ENCODE data around the gene RTN4IP1.

The RTN4IP1 gene

GRCh38 chr6:106622412-106622811 lies 6.9 kb downstream of the RTN4IP1 start:
- no peaks in the 10 kb centered on the region for H4K20me1 ChIP-seq
- no peak overlapping the region for H3K9ac ChIP-seq
- peaks cover 11 to 29% (median 17%) of the 10 kb centered on the region in 11 experiments for H3K36me3 ChIP-seq
- H3K4me3 ChIP-seq: no peak overlapping the region
- no peak overlapping the region for H3K27ac ChIP-seq
- peaks cover 0 to 11% (median 0%) of the 10 kb centered on the region in 10 experiments; a peak in 4 of 20 replicates for H3K4me1 ChIP-seq
- no peak for TF ChIP-seq Cebpa-rat (IDR thresholded peaks at IDR 0.05)
- no peak overlapping the region for H3K4me2 ChIP-seq
- peaks cover 10 to 19% (median 14%) of the 10 kb centered on the region in 11 experiments for H3K9me3 ChIP-seq (replicated peaks in 1 of 11)
- no peaks in the 10 kb centered on the region for H3K27me3 ChIP-seq

GRCh38 chr6:106620931-106621672 lies 8.2 kb downstream of the RTN4IP1 start:
- Histone ChIP-seq H3K9ac (no peak overlapping the region), H3K4me3 (no peak overlapping the region), H3K27ac (no peak overlapping the region), H3K36me3 (peaks cover 18 to 39% (median 26%) of the 10 kb centered on the region in 11 experiments), H4K20me1 (no peaks in the 10 kb centered on the region), H3K27me3 (no peaks in the 10 kb centered on the region), H3K4me1 (peaks cover 0 to 8% (median 0%) of the 10 kb centered on the region in 10 experiments; a peak in 3 of 20 replicates), H3K9me3 (replicated peaks in 1 of 11) (peaks cover 10 to 16% (median 14%) of the 10 kb centered on the region in 11 experiments), H3K4me2 (no peak overlapping the region)
- TF ChIP-seq Cebpa-rat (IDR thresholded peaks at IDR 0.05): no peak

- H3K9me3 ChIP-seq (replicated peaks in 1 of 11): peaks cover 10 to 16% (median 14%) of the 10 kb centered on the region in 11 experiments
- H3K27ac ChIP-seq: no peak overlapping the region
- H3K36me3 ChIP-seq: peaks cover 18 to 39% (median 29%) of the 10 kb centered on the region in 11 experiments
- H4K20me1 ChIP-seq: no peaks in the 10 kb centered on the region
- no peak for TF ChIP-seq Cebpa-rat (IDR thresholded peaks at IDR 0.05)
- no peak overlapping the region for H3K4me3 ChIP-seq
- no peak overlapping the region for H3K4me2 ChIP-seq
- H3K9ac ChIP-seq: no peak overlapping the region
- H3K4me1 ChIP-seq: peaks cover 0 to 9% (median 0%) of the 10 kb centered on the region in 10 experiments; a peak in 5 of 20 replicates
- H3K27me3 ChIP-seq: no peaks in the 10 kb centered on the region
Observed at GRCh38 chr6:106619223-106619622, 10.1 kb downstream of the RTN4IP1 start.

- no peaks in the 10 kb centered on the region for H3K27me3 ChIP-seq
- no peak overlapping the region for H3K27ac ChIP-seq
- H3K36me3 ChIP-seq: peaks cover 20 to 44% (median 32%) of the 10 kb centered on the region in 11 experiments
- H3K4me3 ChIP-seq: no peak overlapping the region
- peaks cover 10 to 14% (median 13%) of the 10 kb centered on the region in 11 experiments for H3K9me3 ChIP-seq (replicated peaks in 1 of 11)
- no peak overlapping the region for H3K9ac ChIP-seq
- TF ChIP-seq Cebpa-rat (IDR thresholded peaks at IDR 0.05): no peak
- H3K4me1 ChIP-seq: peaks cover 0 to 14% (median 0%) of the 10 kb centered on the region in 10 experiments; a peak in 5 of 20 replicates
- H4K20me1 ChIP-seq: no peaks in the 10 kb centered on the region
- H3K4me2 ChIP-seq: no peak overlapping the region
Observed at GRCh38 chr6:106618324-106618723, 11.0 kb downstream of the RTN4IP1 start.

- Histone ChIP-seq H4K20me1 (no peaks in the 10 kb centered on the region), H3K4me3 (no peak overlapping the region), H3K4me2 (0 out of 22 replicates have a peak overlapping the region, but pooled peaks of 1 of the 11 experiments have one; percentile 3), H3K27ac (no peak overlapping the region), H3K9ac (no peak overlapping the region), H3K36me3 (peaks cover 16 to 44% (median 30%) of the 10 kb centered on the region in 11 experiments), H3K27me3 (no peaks in the 10 kb centered on the region), H3K9me3 (replicated peaks in 1 of 11) (peaks cover 5 to 10% (median 8%) of the 10 kb centered on the region in 11 experiments), H3K4me1 (peaks cover 0 to 14% (median 0%) of the 10 kb centered on the region in 10 experiments; a peak in 5 of 20 replicates)
- no peak for TF ChIP-seq Cebpa-rat (IDR thresholded peaks at IDR 0.05)
Observed at GRCh38 chr6:106617857-106618256, 11.4 kb downstream of the RTN4IP1 start.

- no peak overlapping the region for H3K27ac ChIP-seq
- no peak overlapping the region for H3K9ac ChIP-seq
- H3K4me1 ChIP-seq: peaks cover 0 to 14% (median 0%) of the 10 kb centered on the region in 10 experiments; a peak in 5 of 20 replicates
- no peaks in the 10 kb centered on the region for H4K20me1 ChIP-seq
- TF ChIP-seq Cebpa-rat (IDR thresholded peaks at IDR 0.05): no peak
- H3K4me2 ChIP-seq: peak overlapping the region in 1 of 11 experiments; percentile 3; a peak in 1 of 22 replicates
- peaks cover 0 to 4% (median 3%) of the 10 kb centered on the region in 11 experiments; a peak in 19 of 22 replicates for H3K9me3 ChIP-seq (replicated peaks in 1 of 11)
- H3K36me3 ChIP-seq: peaks cover 11 to 42% (median 25%) of the 10 kb centered on the region in 11 experiments
- no peaks in the 10 kb centered on the region for H3K27me3 ChIP-seq
- no peak overlapping the region for H3K4me3 ChIP-seq
Observed at GRCh38 chr6:106617302-106617701, 12.0 kb downstream of the RTN4IP1 start.

GRCh38 chr6:106614592-106615257 lies 14.6 kb downstream of the RTN4IP1 start:
- Histone ChIP-seq H3K27ac (no peak overlapping the region), H3K4me1 (peaks cover 0 to 16% (median 1%) of the 10 kb centered on the region in 10 experiments; a peak in 7 of 20 replicates), H3K36me3 (peaks cover 10 to 39% (median 24%) of the 10 kb centered on the region in 11 experiments; a peak in 19 of 22 replicates), H3K27me3 (no peaks in the 10 kb centered on the region), H3K4me3 (no peak overlapping the region), H3K4me2 (peak overlapping the region in 2 of 11 experiments; percentile 24; a peak in 2 of 22 replicates), H3K9ac (no peak overlapping the region), H3K9me3 (replicated peaks in 1 of 11) (no peaks in the 10 kb centered on the region), H4K20me1 (no peaks in the 10 kb centered on the region)
- no peak for TF ChIP-seq Cebpa-rat (IDR thresholded peaks at IDR 0.05)

- Histone ChIP-seq H3K27me3 (no peaks in the 10 kb centered on the region), H3K4me2 (peak overlapping the region in 2 of 11 experiments; percentile 24; a peak in 2 of 22 replicates), H3K36me3 (peaks cover 10 to 37% (median 23%) of the 10 kb centered on the region in 11 experiments; a peak in 19 of 22 replicates), H3K4me3 (no peak overlapping the region), H3K9ac (no peak overlapping the region), H4K20me1 (no peaks in the 10 kb centered on the region), H3K27ac (no peak overlapping the region), H3K9me3 (replicated peaks in 1 of 11) (no peaks in the 10 kb centered on the region), H3K4me1 (peaks cover 0 to 22% (median 3%) of the 10 kb centered on the region in 10 experiments; a peak in 7 of 20 replicates)
- TF ChIP-seq Cebpa-rat (IDR thresholded peaks at IDR 0.05): no peak
Observed at GRCh38 chr6:106614166-106614565, 15.1 kb downstream of the RTN4IP1 start.

- no peak for TF ChIP-seq Cebpa-rat (IDR thresholded peaks at IDR 0.05)
- Histone ChIP-seq H3K9me3 (replicated peaks in 1 of 11) (no peaks in the 10 kb centered on the region), H3K9ac (no peak overlapping the region), H3K27ac (no peak overlapping the region), H3K4me1 (peaks cover 0 to 27% (median 3%) of the 10 kb centered on the region in 10 experiments; a peak in 7 of 20 replicates), H4K20me1 (no peaks in the 10 kb centered on the region), H3K27me3 (no peaks in the 10 kb centered on the region), H3K4me2 (peak overlapping the region in 1 of 11 experiments; percentile 24; a peak in 1 of 22 replicates), H3K36me3 (peaks cover 6 to 34% (median 17%) of the 10 kb centered on the region in 11 experiments; a peak in 17 of 22 replicates), H3K4me3 (no peak overlapping the region)
Observed at GRCh38 chr6:106613590-106613989, 15.7 kb downstream of the RTN4IP1 start.

Measured in BLaER1 treated with 17β-estradiol and CSF1 and Interleukin-3, amounts not matched to agents 10 nM and 100 nM (cell line).